ENCODE measurements around the gene ATP6V0B. TPM values are rescaled to one million over a fixed set of nuclear protein-coding genes. Genes with fewer than 3 reads are reported as not detected.

Gene ATP6V0B
- total and polyA plus RNA-seq, 8 donors: 56.5 to 239 (median 66.1) TPM

GRCh38 chr1:43992232-43992995, 17.7 kb downstream of the ATP6V0B start:
- no peak for TF ChIP-seq CTCF (IDR thresholded peaks at IDR 0.05)
- intact Hi-C loops (cut with DNase I): no loop called here
- DNase-seq: peak in 1 of 4 donors; percentile 50
- Histone ChIP-seq H3K36me3 (no peaks in the 10 kb centered on the region), H3K4me1 (peaks cover 7 to 22% of the 10 kb centered on the region in 2 donors), H3K27me3 (no peaks in the 10 kb centered on the region), H3K9me3 (no peaks in the 10 kb centered on the region), H3K4me3 (peak overlapping the region; percentile 68 to 82), H3K27ac (peak overlapping the region; percentile 28 to 71)
- ATAC-seq: no peak

- intact Hi-C loops (cut with DNase I): no loop called here
Observed at GRCh38 chr1:43993206-43993914, 18.6 kb downstream of the ATP6V0B start.

DNA sequence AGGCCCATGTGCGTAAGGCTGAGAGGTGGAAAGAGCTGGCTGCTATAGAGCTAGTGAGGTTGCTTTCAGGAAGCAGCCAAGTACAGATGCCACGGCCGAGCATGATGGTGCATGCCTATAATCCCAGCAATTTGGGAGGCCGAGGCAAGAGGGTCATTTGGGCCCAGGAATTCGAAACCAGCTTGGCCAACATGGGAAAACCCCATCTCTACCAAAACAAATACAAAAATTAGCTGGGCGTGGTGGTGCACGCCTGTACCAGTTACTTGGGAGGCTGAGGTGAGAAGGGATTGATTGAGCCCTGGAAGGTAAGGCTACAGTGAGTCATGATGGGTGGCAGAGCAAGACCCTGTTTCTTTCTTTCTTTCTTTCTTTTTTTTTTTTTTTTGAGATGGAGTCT, 19.3 kb downstream of the ATP6V0B start:
- peak in 1 of 4 donors; percentile 15 for DNase-seq
- Histone ChIP-seq H3K9me3 (no peaks in the 10 kb centered on the region), H3K36me3 (no peaks in the 10 kb centered on the region), H3K4me3 (no peak overlapping the region), H3K27ac (no peak overlapping the region), H3K4me1 (peaks cover 7 to 22% of the 10 kb centered on the region in 2 donors), H3K27me3 (no peaks in the 10 kb centered on the region)
- no peak for ATAC-seq
- intact Hi-C loops (cut with DNase I): no loop called here
- TF ChIP-seq CTCF (IDR thresholded peaks at IDR 0.05): no peak

More at GRCh38 chr1:43993206-43993914, 18.6 kb downstream of the ATP6V0B start:
- Histone ChIP-seq H3K36me3 (no peaks in the 10 kb centered on the region), H3K9me3 (no peaks in the 10 kb centered on the region), H3K27me3 (no peaks in the 10 kb centered on the region), H3K4me1 (peaks cover 7 to 22% of the 10 kb centered on the region in 2 donors), H3K27ac (no peak overlapping the region), H3K4me3 (no peak overlapping the region)
- no peak for TF ChIP-seq CTCF (IDR thresholded peaks at IDR 0.05)
- no peak for ATAC-seq
- peak in 1 of 4 donors; percentile 5 for DNase-seq

DNA sequence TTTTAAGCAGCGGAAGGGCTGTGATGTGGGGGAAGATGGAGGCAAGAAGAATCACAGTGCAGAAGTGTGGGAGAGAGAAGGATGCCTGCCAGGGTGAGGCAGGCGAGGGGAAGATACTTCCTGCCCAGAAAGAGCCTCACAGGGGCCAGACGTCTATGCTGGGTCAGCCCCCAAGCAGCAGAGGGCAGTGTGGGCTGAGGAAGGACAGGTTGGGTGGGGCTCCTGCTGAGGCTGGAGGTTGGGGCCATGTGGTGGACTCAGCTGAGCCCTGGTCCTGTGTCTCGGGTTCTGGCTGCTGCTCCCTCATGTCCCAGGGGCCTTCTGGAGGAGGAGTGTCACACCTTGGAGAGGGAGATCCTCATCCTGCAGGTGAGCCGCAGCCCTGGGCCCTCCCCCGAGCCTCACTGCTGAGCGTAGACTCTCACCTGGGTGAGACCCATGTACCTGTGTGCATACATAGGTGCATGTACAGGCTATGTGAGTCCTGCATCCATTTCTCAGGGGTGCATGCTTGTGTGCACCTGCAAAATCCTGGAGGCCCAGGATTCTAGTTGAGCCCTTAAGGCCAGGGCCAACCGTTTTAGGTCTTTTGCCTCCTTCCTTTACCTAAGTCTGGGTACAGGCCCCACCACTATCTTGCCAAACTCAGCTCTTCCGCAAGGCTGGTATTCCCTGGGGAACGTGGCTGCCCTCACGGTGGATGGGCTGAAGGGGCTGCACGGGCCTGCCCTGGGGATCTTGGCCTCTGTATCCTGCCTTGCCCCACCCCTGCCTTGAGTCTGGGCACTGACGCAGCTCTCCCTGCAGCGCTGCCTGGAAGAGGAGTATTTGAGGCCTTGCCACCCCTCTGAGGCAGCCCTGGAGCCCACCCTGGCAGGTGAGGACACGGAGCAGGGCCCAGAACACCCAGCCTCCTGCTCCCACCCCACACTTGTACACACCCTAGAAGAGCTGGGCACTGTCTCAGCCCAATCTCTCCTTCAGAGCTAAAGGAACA, 20.3 kb downstream of the ATP6V0B start:
- ATAC-seq (no peak), DNase-seq (peak in 1 of 4 donors; percentile 59)
- no peak overlapping the region for H3K27ac ChIP-seq
- no peaks in the 10 kb centered on the region for H3K27me3 ChIP-seq
- H3K36me3 ChIP-seq: no peaks in the 10 kb centered on the region
- no peaks in the 10 kb centered on the region for H3K9me3 ChIP-seq
- intact Hi-C loops (cut with DNase I): no loop called here
- no peak for TF ChIP-seq CTCF (IDR thresholded peaks at IDR 0.05)
- peaks cover 7 to 22% of the 10 kb centered on the region in 2 donors for H3K4me1 ChIP-seq
- H3K4me3 ChIP-seq: no peak overlapping the region
